GM18505 (cell line): ENCODE measurements around the gene SULT1E1.
A peak's percentile ranks its signal among the peaks of the same experiment; 100 is the strongest.
"Not testable (repeated sequence)": the region's sequence is repeated elsewhere in the genome, so short reads cannot be mapped to it uniquely, and the experiment has no call there.

Experiments used
- ATAC-seq: cut with Tn5 transposase; IDR thresholded peaks from one replicate; pipeline ENCODE4 v1.9.1; 2021; ENCODE audit not compliant: unreplicated experiment
- POLR2A ChIP-seq: IDR thresholded peaks from 4 replicates; pipeline ENCODE4 v1.6.1; 2011; ENCODE audit warnings: borderline replicate concordance; ENCODE audit not compliant: insufficient read depth, insufficient read length; ENCODE audit errors: extremely low read depth

The SULT1E1 gene

DNA sequence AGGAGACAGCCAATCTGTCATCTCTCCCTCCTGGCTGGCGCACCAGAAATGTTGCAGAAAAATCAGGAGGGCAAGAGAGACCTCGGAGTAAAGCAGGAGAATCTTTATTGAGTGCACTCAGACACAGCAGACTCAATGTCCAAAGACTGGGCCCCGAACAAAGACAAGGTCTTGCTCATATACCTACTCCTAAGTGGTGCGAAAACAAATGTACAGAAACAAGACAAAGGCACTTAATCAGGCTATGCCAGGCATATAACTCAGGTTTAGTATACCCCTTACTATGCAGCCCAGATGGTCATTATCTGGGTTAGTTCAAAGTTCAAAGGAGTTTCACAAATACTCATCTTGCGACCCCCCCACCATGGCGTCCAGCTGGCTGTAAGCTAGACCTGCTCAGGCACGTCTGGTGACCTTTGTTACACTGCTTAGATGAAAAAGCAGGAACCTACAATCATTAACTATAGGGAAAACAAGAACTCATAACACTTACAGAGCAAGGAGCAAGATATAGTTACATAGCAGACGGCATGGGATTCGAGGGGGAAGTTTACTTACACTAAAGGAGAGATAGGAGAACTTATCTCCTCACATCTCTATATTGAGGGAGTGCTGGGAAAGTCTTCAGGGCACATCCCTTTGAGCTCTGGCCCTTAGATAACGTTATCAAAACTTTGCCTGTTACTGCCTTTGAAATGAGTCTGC is 27.5 kb downstream of the SULT1E1 start:
- TF ChIP-seq POLR2A, result no peak
- peak; percentile 36 for ATAC-seq

DNA sequence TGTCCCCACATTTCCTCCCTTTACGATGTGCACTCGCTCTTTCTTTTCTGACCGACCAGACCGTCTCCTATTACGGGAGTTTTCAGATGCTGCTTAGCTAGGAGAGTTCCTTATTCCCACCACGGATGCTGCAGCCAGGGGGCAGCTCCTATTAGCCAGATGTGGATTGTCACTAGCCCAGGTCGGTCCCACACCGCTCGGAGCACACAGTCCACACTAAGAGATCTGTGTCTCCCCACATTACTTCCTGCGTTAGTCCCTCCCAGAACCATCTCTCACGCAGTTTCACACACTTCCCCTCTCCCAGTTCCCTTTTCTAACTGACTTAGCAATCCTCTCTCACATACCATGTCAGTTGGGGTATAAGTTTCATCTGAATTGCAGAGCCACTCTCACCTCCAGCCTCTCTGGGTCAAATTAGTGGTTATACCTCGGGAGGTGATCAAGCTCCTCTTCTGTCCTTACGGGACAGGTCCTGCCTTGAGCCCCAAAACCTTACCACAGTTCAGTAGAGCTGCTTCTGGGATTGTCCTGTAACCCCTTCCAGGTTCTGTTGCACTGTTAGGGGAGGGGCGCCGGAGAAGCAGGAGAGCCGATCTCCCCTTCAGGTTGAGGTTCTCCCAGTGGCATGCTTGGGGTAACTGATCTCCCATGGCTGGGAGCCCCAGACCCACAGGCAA is 28.2 kb downstream of the SULT1E1 start:
- peak; percentile 58 for TF ChIP-seq POLR2A
- ATAC-seq, result peak; percentile 96

DNA sequence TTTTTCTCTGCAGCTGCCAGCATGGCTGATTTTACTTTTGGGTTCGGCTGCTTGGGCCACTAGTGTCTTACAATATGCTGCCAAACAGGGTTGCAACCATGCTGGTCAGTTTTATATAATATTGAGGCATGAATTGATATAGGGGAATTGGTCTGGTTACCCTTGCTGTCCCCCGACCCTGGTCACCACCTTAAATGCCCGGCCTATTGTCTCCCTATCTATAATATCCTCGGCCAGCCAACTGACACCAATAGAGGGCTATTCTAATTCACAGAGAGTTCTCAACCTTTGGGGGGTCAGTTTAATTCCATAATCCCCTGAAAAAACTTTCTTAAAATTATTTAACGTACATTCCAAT is 28.7 kb downstream of the SULT1E1 start:
- no peak for ATAC-seq
- TF ChIP-seq POLR2A, result no peak

DNA sequence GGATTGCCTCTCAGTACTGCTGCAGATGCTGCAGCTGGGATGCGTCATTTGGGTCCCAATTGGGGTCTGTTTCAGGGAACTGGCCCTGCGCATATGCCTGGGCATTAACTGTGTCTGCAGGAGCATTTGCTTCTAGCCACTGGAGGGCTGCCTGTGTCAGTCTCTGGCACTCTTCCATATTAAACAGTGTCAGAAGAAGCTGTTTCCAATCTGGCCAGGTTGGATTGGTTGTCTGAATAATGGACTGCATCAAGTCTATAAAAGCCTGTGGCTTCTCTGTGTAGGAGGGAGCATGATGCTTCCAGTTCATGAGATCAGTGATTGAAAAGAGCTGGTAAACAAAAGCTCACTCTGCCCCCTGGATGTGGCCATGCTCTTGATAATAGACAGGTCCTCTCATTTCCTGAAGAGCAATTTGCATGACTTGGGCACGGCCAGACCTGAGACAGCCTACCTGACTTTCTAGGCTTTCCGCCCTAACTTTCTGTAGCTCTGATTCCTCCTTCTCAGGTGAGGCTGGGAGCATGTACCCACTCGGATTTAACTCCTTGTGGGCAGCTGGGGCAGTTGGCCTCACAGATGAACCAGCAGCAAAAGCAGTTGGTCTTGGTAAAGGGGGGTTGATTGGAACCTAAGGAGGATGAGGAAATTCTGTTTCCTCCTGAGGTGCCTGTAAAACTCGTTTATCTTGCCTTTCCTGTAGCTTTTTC is 29.2 kb downstream of the SULT1E1 start:
- TF ChIP-seq POLR2A, result no peak
- peak; percentile 25 for ATAC-seq

DNA sequence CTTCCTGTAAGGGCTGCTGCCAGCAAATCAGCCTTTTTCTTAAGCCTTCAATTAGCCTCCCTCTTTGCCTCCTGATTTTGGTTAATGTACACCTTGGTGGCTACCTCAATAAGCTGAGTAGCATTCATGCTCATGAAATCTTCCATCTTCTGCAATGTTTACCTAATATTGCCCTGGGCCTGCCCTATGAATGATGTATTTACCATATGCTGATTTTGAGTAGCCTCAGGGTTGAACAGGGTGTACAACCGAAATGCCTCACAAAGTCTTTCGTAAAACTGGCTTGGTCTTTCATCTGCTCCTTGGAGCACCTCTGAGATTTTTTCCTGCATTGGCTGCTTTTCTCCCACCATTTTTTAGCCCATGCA is 29.8 kb downstream of the SULT1E1 start:
- no peak for ATAC-seq
- TF ChIP-seq POLR2A, result no peak

DNA sequence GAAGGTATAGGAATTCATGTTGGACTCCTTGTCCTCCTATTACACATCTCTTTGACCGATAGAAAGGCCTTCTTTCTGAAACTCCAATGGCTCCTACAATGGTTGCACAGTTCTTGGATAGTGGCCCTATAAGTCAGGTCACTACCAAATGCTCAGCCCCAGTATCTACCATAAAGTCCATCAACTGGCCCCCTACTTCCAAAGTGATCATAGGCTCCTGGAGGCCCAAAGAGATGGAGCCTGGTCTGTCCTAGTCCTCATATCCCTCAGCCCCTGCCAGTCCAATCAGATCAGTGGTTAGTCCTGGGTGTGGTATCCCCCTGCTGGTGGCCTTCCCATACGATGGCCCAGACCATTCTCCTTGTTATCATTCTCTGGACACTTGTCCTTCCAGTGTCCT is 30.3 kb downstream of the SULT1E1 start:
- TF ChIP-seq POLR2A, result no peak
- ATAC-seq, result no peak

DNA sequence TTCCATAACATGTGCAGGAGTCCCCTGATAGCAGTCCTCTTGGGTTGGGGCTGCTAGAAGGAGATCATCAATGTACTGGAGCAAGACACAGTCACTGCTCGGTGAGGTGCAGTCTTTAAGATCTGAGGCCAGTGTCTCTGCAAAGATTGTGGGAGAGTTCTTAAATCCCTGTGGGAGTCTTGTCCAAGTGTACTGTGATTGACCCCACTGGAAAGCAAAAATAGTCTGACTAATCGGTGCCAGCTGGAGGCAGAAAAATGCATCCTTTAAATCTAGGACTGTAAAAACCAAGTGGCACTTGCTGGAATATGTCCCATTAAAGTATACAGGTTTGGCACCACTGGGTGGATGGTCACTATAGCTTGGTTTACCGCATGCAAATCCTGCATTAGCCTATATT is 31.1 kb downstream of the SULT1E1 start:
- no peak for ATAC-seq
- TF ChIP-seq POLR2A, result no peak

DNA sequence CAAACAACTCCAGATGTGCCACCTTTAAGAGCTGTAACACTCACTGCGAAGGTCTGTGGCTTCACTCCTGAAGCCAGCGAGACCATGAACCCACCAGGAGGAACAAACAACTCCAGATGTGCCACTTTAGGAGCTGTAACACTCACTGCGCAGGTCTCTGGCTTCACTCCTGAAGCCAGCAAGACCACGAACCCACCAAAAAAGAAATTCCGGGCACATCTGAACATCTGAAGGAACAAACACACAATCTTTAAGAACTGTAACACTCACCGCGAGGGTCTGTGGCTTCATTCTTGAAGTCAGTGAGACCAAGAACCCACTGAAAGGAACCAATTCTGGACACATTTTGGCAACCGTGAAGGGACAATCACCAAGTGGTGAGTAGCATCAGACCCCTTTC is 34.9 kb downstream of the SULT1E1 start:
- not testable (repeated sequence) for ATAC-seq

DNA sequence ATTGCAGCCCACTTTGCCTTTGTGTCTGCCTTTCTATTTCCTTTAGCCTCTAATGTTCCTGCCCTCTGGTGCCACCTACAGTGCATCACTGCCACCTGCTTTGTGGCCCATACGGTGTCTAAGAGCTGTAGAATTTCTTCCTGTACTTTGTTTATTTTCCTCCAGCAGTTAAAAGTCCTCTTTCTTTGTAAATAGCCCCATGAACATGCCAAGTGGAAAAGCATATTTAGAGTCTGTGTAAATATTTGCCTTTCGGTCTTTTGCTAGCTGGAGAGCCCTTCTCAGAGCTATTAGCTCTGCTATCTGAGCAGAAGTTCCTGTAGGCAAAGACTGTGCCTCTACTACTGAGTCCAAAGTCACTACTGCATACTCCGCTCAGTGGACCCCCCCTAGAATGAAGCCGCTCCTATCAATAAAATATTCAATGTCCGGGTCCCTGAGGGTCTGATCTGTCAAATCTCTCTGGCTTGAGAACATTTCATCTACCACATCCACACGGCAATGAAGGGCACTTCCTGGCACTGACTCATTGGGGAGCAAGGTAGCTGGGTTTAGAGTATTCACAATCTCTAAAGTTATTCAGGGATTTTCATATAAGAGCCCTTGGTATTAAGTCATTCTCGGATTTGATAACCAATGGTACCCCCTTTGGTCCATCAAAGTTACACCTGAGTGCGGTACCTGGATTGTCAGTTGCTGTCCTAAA is 36.3 kb downstream of the SULT1E1 start:
- TF ChIP-seq POLR2A, result no peak
- ATAC-seq, result peak; percentile 91

DNA sequence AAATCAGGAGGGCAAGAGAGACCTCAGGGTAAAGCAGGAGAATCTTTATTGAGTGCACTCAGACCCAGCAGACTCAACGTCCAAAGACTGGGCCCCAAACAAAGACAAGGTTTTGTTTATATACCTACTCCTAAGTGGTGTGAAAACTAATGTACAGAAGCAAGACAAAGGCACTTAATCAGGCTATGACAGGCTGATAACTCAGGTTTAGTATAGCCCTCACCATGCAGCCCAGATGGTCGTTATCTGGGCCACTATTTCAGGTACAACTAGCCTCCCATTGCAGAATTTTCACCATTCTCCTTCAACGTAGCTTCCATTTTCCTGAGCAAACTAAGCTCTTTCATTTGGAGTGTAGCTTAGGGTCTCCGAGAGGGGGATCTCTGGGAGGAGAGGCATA is 36.9 kb downstream of the SULT1E1 start:
- peak; percentile 12 for ATAC-seq
- no peak for TF ChIP-seq POLR2A

DNA sequence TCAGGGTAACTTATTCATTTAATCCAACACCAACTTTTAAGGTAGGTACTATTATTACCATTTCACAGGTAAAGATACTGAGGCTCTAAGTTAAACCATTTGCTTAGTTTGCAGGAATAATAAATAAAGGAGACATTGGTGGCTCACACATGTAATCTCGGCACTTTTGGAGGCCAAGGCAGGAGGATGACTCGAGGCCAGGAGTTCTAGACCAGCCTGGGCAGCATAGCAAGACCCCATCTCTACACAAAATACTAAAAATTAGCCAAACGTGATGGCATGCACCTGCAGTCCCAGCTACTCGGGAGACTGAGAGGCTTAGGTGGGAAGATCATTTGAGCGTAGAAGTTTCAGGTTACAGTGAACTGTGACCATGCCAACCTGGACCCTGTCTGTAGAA is 37.7 kb downstream of the SULT1E1 start:
- no peak for TF ChIP-seq POLR2A
- ATAC-seq, result no peak

DNA sequence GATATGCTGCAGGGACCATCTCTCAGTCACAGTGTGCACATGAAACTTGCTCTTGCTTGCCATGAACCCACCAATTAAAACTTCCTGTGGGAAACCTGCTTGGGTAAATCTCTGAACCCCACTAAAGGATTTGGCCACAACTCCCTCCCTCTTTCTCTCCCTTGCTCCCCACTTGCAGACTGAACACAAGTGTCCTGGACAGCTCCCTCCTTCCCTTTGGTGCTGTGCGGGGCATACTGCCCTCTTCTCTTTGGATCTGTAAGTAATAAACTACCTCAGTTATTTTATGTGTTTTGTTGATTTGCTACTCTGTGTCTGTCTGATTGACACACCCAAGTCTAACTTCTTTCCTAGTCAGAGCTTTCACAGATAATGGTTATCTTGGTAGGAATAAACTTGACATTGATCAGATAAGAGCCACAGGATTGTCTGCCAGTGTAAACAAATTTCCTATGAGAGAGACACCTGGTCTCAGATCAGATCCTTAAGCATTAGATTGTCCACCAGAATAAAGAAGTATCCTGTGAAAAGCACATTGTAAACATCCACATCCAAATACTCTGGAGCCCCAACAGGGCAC is 41.8 kb downstream of the SULT1E1 start:
- TF ChIP-seq POLR2A, result no peak
- no peak for ATAC-seq

DNA sequence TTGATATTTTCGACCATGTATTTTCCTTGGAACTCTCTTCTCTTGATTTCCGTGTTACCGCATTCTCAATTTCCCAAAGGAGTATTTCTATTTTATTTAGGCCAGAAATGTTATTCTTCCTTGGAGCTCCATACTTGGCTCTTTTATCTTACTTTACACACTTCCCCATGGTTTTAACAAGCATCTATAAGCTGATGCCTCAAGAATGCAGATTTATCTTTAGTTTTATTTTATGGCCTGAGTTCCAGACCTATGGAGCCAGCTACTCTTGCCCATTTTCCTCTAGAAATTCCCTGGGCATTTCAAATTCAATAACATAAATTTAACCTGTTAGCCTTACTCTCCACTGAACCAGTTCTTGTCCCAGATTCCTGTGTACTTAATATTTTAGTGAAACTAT is 43.7 kb downstream of the SULT1E1 start:
- ATAC-seq, result no peak

More for the DNA sequence above, 43.7 kb downstream of the SULT1E1 start:
- TF ChIP-seq POLR2A, result no peak
